SK-N-SH (cell line): ENCODE results near the gene SLIT1.

Source experiments
- CTCF ChIP-seq: fragments of 200-600 bp; sonication (generic); IDR thresholded peaks from 2 replicates; pipeline ENCODE4 v1.6.1; 2017; ENCODE audit warnings: antibody characterized with exemption, mild to moderate bottlenecking, moderate library complexity
- JUND ChIP-seq: IDR thresholded peaks from 2 replicates; pipeline ENCODE4 v1.4.0; 2012
- POLR2AphosphoS5 ChIP-seq: IDR thresholded peaks from 2 replicates; pipeline ENCODE4 v1.6.1; 2012; ENCODE audit warnings: low read depth, low read length
- REST ChIP-seq: IDR thresholded peaks from 2 replicates; pipeline ENCODE4 v1.6.1; 2012; ENCODE audit warnings: mild to moderate bottlenecking, low read depth, low read length, moderate library complexity
- RXRA ChIP-seq: IDR thresholded peaks from 2 replicates; pipeline ENCODE4 v1.4.0; 2012; ENCODE audit warnings: low read depth, mild to moderate bottlenecking, borderline replicate concordance

GRCh38 chr10:97099089-97099488, 86.7 kb downstream of the SLIT1 start:
- TF ChIP-seq JUND (no peak), REST (no peak), POLR2AphosphoS5 (no peak), CTCF (no peak), RXRA (no peak)
